M059J (cell line): ENCODE data around the gene TRIAP1. TPM values are rescaled to one million over a fixed set of nuclear protein-coding genes. Genes with fewer than 3 reads are reported as not detected.

Experiments
- DNase-seq: peaks from one replicate; pipeline ENCODE4 v3.0.0-alpha.2; 2012; ENCODE audit warnings: low read depth
- total RNA-seq: library from RNA; depleted of rRNA; stranded (reverse); fragments of >200 nt; shearing (Covaris generic); gene quantifications from 2 replicates; pipeline ENCODE4 v1.2.3, GENCODE V29; 2014

The TRIAP1 gene
- total RNA-seq, 1 experiment from 2014 or later = 29.9 TPM

GRCh38 chr12:120429368-120429767 is 16.8 kb downstream of the TRIAP1 start:
- DNase-seq = no peak

GRCh38 chr12:120428597-120429229 is 17.5 kb downstream of the TRIAP1 start:
- no peak for DNase-seq

DNA sequence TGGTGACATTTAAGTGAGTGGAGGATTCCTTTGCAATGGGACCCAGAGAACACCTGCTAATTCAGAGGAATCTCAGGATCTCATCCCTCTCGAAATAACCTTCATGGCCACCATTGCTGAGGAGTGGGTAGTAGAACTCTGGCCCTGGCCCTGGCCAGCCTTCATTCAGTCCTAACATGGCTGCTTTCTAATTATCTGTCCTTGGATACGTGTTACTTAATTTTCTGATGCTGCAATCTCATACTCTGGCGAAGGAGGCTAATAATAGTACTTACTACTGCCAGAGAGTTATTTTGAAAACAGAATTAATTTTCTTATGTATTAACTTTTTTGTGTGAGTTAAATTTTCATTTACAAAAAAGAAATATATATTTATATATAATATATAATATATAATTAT is 20.4 kb downstream of the TRIAP1 start:
- DNase-seq = no peak

DNA sequence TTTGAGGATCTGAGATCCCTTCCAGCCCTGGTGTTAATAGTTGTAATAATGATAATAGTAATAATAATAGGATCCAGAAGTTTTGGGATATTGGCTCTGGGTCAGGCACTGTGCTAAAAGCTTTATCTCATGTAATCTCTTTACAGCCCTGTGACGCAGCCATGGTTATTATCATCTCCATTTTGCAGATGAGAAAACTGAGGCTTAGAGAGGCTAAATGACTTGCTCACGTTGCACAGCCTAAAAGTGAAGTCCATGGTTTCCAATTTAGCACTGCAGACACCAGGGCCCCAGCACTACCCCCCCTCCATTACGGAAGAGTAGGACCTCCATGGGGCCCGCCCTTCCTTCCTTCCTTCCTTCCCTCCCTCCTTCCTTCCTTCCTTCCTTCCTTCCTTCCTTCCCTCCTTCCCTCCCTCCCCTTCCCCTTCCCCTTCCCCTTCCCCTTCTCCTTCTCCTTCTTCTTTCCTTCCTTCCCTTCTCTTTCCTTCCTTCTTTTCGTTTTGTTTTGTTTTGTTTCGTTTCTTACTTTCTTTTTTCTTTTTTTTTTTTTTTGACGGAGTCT is 23.2 kb downstream of the TRIAP1 start:
- DNase-seq = no peak

- DNase-seq = peak; percentile 24
These were observed 24.5 kb downstream of the TRIAP1 start for GRCh38 chr12:120421701-120422100.

DNA sequence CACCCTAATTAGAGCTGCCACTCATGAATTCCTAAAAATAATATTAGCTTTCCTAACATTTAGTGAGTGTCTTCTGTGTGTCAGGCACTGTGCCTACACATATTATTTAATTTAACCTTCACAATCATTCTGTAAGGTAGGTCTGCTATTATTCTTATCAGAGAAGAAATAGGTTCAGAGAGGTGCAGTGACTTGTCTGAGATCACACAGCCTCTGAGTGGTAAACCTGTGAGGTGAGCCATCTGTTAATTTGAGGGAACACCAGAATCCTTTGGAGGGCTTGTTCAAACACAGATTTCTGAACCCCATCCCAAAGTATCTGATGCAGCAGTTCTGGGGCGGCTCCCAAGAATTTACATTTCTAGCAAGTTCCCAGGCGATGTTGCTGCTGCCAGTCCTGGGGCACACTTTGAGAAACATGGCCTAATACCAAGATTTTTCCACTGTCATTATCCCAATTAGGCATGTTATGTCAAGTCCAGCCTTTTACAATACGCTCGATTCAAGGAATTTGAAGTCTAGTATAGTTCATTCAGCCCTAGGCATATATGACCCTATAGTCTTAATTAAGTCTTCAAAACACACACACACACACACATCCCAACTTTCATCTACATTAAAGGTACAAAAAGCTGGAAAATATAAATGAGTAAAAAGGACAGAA is 28.1 kb downstream of the TRIAP1 start:
- no peak for DNase-seq

DNA sequence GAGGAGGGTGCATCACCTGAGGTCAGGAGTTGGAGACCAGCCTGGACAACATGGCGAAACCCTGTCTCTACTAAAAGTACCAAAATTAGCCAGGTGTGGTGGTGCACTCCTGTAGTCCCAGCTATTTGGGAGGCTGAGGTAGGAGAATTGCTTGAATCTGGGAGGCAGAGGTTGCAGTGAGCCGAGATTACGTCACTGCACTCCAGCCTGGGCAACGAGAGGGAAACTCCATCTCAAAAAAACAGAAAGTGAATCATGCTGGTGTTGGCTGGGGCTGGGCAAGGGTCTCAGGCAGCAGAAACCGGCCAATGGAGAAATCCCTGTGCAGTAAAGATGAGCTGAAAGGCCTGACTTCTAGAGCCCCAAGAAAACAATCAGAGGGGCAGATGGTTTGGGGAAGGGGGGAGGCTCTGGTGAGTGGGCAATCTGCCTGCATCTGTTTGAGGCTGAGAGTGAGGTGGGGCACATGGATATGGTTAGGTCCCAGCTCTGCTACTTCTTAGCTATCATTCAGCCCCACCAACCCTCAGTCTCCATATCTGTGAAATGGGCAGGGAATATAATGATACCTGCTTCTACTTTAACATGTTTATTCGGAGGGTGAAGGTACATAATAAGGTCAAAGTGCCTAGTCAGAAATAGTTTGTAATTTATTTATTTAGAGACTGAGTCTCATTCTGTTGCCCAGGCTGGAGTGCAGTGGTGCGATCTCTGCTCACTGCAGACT is 29.5 kb downstream of the TRIAP1 start:
- no peak for DNase-seq

GRCh38 chr12:120413901-120414695 is 32.1 kb downstream of the TRIAP1 start:
- DNase-seq = no peak

GRCh38 chr12:120412421-120412820 is 33.8 kb downstream of the TRIAP1 start:
- DNase-seq = no peak

DNA sequence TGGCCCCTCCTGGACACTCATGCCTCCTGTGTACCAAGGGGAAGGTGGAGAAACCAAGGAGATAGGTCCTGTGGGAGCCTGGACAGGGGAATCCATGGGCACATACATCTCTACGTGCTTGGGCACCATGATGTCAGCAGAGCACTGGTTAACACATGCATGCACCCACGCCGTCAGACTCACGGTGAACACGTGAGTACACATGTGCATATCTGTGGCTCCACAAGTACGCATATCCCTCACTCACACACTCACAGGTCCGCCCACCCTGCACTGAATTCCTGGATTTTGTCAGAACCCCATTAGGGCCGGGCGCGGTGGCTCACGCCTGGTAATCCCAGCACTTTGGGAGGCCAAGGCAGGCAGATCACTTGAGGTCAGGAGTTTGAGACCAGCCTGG is 37.4 kb downstream of the TRIAP1 start:
- no peak for DNase-seq

GRCh38 chr12:120406553-120406952 is 39.6 kb downstream of the TRIAP1 start:
- no peak for DNase-seq

DNA sequence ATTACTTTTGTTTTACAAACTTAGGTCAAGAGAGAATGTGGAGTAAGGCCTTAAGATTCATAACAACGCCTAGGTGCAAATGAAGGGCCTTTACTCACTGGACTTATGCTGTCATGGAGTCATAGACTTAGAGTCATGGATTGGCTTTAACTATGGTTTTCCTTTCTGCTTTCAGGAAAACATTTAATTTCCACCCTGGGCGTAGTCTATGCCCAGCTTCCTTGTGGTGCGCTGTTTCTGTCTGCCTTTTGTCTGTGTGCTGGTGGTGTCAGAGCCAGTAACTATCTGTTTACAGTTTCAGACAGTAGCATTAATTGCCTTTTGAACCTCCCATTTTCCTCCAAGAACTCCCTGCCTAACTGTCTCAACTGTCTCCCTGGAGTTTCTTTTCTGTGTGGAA is 40.1 kb downstream of the TRIAP1 start:
- DNase-seq = no peak

DNA sequence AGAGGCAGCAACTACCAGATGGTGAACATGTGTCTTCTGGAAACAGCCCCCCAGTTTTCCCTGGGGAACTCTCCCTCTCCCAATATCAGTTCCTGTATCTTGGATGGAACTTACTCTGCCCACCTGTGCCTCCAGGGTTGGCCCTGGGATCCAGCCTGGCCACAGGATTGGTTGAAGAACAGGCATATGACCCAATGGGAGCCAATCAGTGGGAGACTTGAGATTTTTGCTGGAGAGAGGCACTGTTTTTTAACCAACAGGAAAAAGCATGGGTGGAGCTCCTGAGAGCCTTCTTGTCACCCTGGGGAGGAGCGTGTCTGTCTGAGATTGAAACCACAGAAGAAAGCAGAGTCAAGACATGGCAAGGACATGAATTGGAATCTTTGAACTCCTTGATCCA is 41.9 kb downstream of the TRIAP1 start:
- DNase-seq = no peak

GRCh38 chr12:120403869-120404268 is 42.3 kb downstream of the TRIAP1 start:
- no peak for DNase-seq

- DNase-seq = peak; percentile 49
These were observed 44.0 kb downstream of the TRIAP1 start for GRCh38 chr12:120402217-120402616.

GRCh38 chr12:120399531-120399930 is 46.7 kb downstream of the TRIAP1 start:
- DNase-seq = peak; percentile 38

DNA sequence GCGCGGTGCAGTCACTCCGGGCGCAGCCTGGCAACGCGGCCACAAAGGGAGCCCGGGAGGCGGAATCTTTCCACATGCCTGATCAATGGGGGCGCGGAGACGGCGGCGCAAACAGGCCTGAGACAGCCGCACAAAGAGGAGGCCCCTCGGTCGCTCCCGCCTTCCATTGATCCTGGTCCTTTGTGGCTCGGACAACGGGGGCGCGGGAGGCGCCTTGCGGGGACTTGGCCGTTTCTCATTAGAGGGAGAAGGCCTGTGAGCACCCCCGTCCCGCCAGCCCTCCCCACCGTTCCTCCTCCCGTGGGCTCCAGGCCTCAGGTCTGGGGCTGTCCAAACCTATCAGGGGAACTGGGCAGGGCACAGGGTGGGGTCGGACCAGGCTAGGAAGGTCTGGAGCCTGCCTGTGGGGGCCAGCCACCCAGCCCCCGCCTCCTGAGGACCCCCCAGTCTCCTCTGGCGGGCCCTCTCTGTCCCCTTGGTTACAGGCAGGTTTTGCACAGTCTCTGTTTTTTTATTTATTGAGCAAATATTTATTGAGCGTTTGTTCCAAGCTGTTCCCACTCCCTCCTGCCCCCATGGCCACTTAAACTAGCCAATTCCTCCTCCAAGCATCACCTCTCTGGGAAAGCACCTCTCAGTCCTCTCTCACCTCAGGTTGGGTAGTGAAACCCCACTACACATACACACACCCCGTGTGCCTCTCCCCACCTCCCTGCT is 48.2 kb downstream of the TRIAP1 start:
- DNase-seq = no peak

DNA sequence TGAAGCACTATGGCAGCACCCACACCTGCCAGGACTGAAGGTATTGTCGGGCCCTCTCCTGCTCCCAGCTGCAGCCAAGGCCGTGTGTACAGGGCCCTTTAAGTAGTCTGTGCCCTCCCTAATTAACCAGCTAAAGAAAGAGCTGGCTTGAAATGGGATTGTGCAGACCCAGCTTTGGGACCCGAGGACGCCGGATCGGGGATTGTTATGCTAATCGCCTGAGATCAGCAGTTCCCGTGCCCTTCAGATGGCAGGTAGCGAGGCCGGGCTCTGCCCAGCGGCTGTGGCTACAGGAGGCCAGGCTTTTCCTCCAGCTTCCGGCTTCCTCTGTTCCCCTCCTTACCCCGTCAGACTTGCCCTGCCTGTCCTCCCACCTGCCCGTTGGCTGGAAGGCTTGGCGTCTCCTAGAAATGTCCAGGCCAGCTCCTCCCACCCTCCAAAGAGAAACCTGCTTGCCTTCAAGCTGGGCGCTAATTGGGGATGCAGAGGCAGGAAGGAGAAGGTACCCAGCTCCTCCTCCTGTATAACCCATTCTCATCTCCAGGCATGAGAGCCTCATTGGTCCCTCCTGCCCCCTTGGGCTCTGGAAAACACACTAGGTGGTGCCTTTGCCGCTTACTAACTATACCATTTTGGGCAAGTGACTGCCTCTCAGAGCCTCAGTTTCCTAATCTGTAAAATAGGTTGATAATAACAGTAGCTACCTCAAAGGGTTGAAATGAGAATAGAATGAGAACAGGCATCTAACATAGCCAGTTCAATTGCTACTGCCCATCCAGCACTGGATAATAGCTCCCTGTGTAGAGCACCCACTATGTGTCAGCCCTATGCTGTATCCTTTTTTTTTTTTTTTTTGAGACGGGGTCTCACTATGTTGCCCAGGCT is 51.5 kb downstream of the TRIAP1 start:
- peak; percentile 47 for DNase-seq
